ENCODE measurements around the gene RAD54L2. TPM values are rescaled to one million over a fixed set of nuclear protein-coding genes. Genes with fewer than 3 reads are reported as not detected.
"Not testable (repeated sequence)": the region's sequence is repeated elsewhere in the genome, so short reads cannot be mapped to it uniquely, and the experiment has no call there.

Gene RAD54L2
- total and polyA plus RNA-seq, 2 donors = 3.8 to 8.8 TPM

- H3K27ac ChIP-seq (ENCODE audit: low read depth in 1 of 2, low read length in 1 of 2) = peak overlapping the region; percentile 36 to 79
- DNase-seq (ENCODE audit: low read depth in 6 of 9, low spot score in 9 of 9) = peak in 2 of 9 donors; percentile 13 to 35
- peak overlapping the region; percentile 88 to 99 for H3K4me3 ChIP-seq (ENCODE audit: low read length in 2 of 2)
- no peaks in the 10 kb centered on the region for H3K27me3 ChIP-seq (ENCODE audit: control insufficient read depth in 2 of 2, insufficient read depth in 1 of 2, low read length in 1 of 2)
- H3K4me1 ChIP-seq (ENCODE audit: control insufficient read depth in 2 of 2, insufficient read depth in 2 of 2, low read length in 2 of 2) = peaks cover 3 to 13% of the 10 kb centered on the region in 2 donors
- WGBS = 6% methylated on average over 7 of the region's 7 CpGs
- H3K9me3 ChIP-seq (ENCODE audit: control insufficient read depth in 2 of 2, insufficient read depth in 1 of 2, low read length in 1 of 2) = no peaks in the 10 kb centered on the region
- H3K36me3 ChIP-seq (ENCODE audit: control insufficient read depth in 2 of 2, insufficient read depth in 2 of 2, low read length in 1 of 2) = peaks cover 0 to 3% of the 10 kb centered on the region in 2 donors
Observed at GRCh38 chr3:51538115-51538458, 432 bp upstream of the RAD54L2 start.

- Histone ChIP-seq H3K4me1 (ENCODE audit: control insufficient read depth in 2 of 2, insufficient read depth in 2 of 2, low read length in 2 of 2) (peaks cover 3 to 13% of the 10 kb centered on the region in 2 donors), H3K4me3 (ENCODE audit: low read length in 2 of 2) (peak overlapping the region; percentile 88 to 99), H3K27ac (ENCODE audit: low read depth in 1 of 2, low read length in 1 of 2) (peak overlapping the region; percentile 33 to 40), H3K9me3 (ENCODE audit: control insufficient read depth in 2 of 2, insufficient read depth in 1 of 2, low read length in 1 of 2) (no peaks in the 10 kb centered on the region), H3K36me3 (ENCODE audit: control insufficient read depth in 2 of 2, insufficient read depth in 2 of 2, low read length in 1 of 2) (peaks cover 0 to 3% of the 10 kb centered on the region in 2 donors), H3K27me3 (ENCODE audit: control insufficient read depth in 2 of 2, insufficient read depth in 1 of 2, low read length in 1 of 2) (no peaks in the 10 kb centered on the region)
- 8% methylated on average over 11 of the region's 11 CpGs for WGBS
- DNase-seq (ENCODE audit: low read depth in 6 of 9, low spot score in 9 of 9) = peak in 2 of 9 donors; percentile 12 to 34
Observed at GRCh38 chr3:51539291-51539941, 897 bp downstream of the RAD54L2 start.

- peaks cover 3 to 10% of the 10 kb centered on the region in 2 donors for H3K36me3 ChIP-seq (ENCODE audit: control insufficient read depth in 2 of 2, insufficient read depth in 2 of 2, low read length in 1 of 2)
- H3K9me3 ChIP-seq (ENCODE audit: control insufficient read depth in 2 of 2, insufficient read depth in 1 of 2, low read length in 1 of 2); H3K27me3 ChIP-seq (ENCODE audit: control insufficient read depth in 2 of 2, insufficient read depth in 1 of 2, low read length in 1 of 2); H3K4me3 ChIP-seq (ENCODE audit: low read length in 2 of 2); H3K27ac ChIP-seq (ENCODE audit: low read depth in 1 of 2, low read length in 1 of 2); DNase-seq (ENCODE audit: low read depth in 6 of 9, low spot score in 9 of 9): not testable (repeated sequence)
- whole genome bisulfite sequencing = 98% methylated on average over 11 of the region's 11 CpGs
- peaks cover 3 to 13% of the 10 kb centered on the region in 2 donors for H3K4me1 ChIP-seq (ENCODE audit: control insufficient read depth in 2 of 2, insufficient read depth in 2 of 2, low read length in 2 of 2)
Observed at GRCh38 chr3:51542596-51542995, 4.1 kb downstream of the RAD54L2 start.

GRCh38 chr3:51544011-51544775 lies 5.7 kb downstream of the RAD54L2 start:
- H3K4me1 ChIP-seq (ENCODE audit: control insufficient read depth in 2 of 2, insufficient read depth in 2 of 2, low read length in 2 of 2) = peaks cover 0 to 5% of the 10 kb centered on the region in 2 donors
- no peak overlapping the region for H3K27ac ChIP-seq (ENCODE audit: low read depth in 1 of 2, low read length in 1 of 2)
- no peaks in the 10 kb centered on the region for H3K9me3 ChIP-seq (ENCODE audit: control insufficient read depth in 2 of 2, insufficient read depth in 1 of 2, low read length in 1 of 2)
- no peak for DNase-seq (ENCODE audit: low read depth in 6 of 9, low spot score in 9 of 9)
- no peak overlapping the region for H3K4me3 ChIP-seq (ENCODE audit: low read length in 2 of 2)
- no peaks in the 10 kb centered on the region for H3K27me3 ChIP-seq (ENCODE audit: control insufficient read depth in 2 of 2, insufficient read depth in 1 of 2, low read length in 1 of 2)
- H3K36me3 ChIP-seq (ENCODE audit: control insufficient read depth in 2 of 2, insufficient read depth in 2 of 2, low read length in 1 of 2) = peaks cover 3 to 13% of the 10 kb centered on the region in 2 donors
- 95% methylated on average over 3 of the region's 3 CpGs for WGBS

GRCh38 chr3:51547274-51547673 lies 8.8 kb downstream of the RAD54L2 start:
- H3K9me3 ChIP-seq (ENCODE audit: control insufficient read depth in 2 of 2, insufficient read depth in 1 of 2, low read length in 1 of 2) = no peaks in the 10 kb centered on the region
- no peaks in the 10 kb centered on the region for H3K27me3 ChIP-seq (ENCODE audit: control insufficient read depth in 2 of 2, insufficient read depth in 1 of 2, low read length in 1 of 2)
- no peak overlapping the region for H3K4me3 ChIP-seq (ENCODE audit: low read length in 2 of 2)
- no peaks in the 10 kb centered on the region for H3K4me1 ChIP-seq (ENCODE audit: control insufficient read depth in 2 of 2, insufficient read depth in 2 of 2, low read length in 2 of 2)
- WGBS = 98% methylated on average over 6 of the region's 6 CpGs
- DNase-seq (ENCODE audit: low read depth in 6 of 9, low spot score in 9 of 9) = no peak
- H3K27ac ChIP-seq (ENCODE audit: low read depth in 1 of 2, low read length in 1 of 2) = no peak overlapping the region
- peaks cover 10 to 11% of the 10 kb centered on the region in 2 donors for H3K36me3 ChIP-seq (ENCODE audit: control insufficient read depth in 2 of 2, insufficient read depth in 2 of 2, low read length in 1 of 2)

GRCh38 chr3:51549311-51549710 lies 10.8 kb downstream of the RAD54L2 start:
- WGBS = 96% methylated on average over 10 of the region's 10 CpGs
- no peak for DNase-seq (ENCODE audit: low read depth in 6 of 9, low spot score in 9 of 9)
- H3K4me3 ChIP-seq (ENCODE audit: low read length in 2 of 2) = no peak overlapping the region
- H3K4me1 ChIP-seq (ENCODE audit: control insufficient read depth in 2 of 2, insufficient read depth in 2 of 2, low read length in 2 of 2) = no peaks in the 10 kb centered on the region
- H3K27ac ChIP-seq (ENCODE audit: low read depth in 1 of 2, low read length in 1 of 2) = no peak overlapping the region
- no peaks in the 10 kb centered on the region for H3K9me3 ChIP-seq (ENCODE audit: control insufficient read depth in 2 of 2, insufficient read depth in 1 of 2, low read length in 1 of 2)
- H3K36me3 ChIP-seq (ENCODE audit: control insufficient read depth in 2 of 2, insufficient read depth in 2 of 2, low read length in 1 of 2) = peaks cover 11 to 21% of the 10 kb centered on the region in 2 donors
- H3K27me3 ChIP-seq (ENCODE audit: control insufficient read depth in 2 of 2, insufficient read depth in 1 of 2, low read length in 1 of 2) = no peaks in the 10 kb centered on the region

- H3K36me3 ChIP-seq (ENCODE audit: control insufficient read depth in 2 of 2, insufficient read depth in 2 of 2, low read length in 1 of 2) = peaks cover 7 to 19% of the 10 kb centered on the region in 2 donors
- no peak for DNase-seq (ENCODE audit: low read depth in 6 of 9, low spot score in 9 of 9)
- H3K9me3 ChIP-seq (ENCODE audit: control insufficient read depth in 2 of 2, insufficient read depth in 1 of 2, low read length in 1 of 2) = no peaks in the 10 kb centered on the region
- H3K4me1 ChIP-seq (ENCODE audit: control insufficient read depth in 2 of 2, insufficient read depth in 2 of 2, low read length in 2 of 2) = no peaks in the 10 kb centered on the region
- 99% methylated on average over 8 of the region's 8 CpGs for WGBS
- no peak overlapping the region for H3K4me3 ChIP-seq (ENCODE audit: low read length in 2 of 2)
- H3K27ac ChIP-seq (ENCODE audit: low read depth in 1 of 2, low read length in 1 of 2) = no peak overlapping the region
- H3K27me3 ChIP-seq (ENCODE audit: control insufficient read depth in 2 of 2, insufficient read depth in 1 of 2, low read length in 1 of 2) = no peaks in the 10 kb centered on the region
Observed at GRCh38 chr3:51550080-51550819, 11.7 kb downstream of the RAD54L2 start.

GRCh38 chr3:51557993-51558392 lies 19.5 kb downstream of the RAD54L2 start:
- 98% methylated on average over 5 of the region's 5 CpGs for WGBS
- peaks cover 4 to 12% of the 10 kb centered on the region in 2 donors for H3K36me3 ChIP-seq (ENCODE audit: control insufficient read depth in 2 of 2, insufficient read depth in 2 of 2, low read length in 1 of 2)
- no peaks in the 10 kb centered on the region for H3K9me3 ChIP-seq (ENCODE audit: control insufficient read depth in 2 of 2, insufficient read depth in 1 of 2, low read length in 1 of 2)
- no peak overlapping the region for H3K27ac ChIP-seq (ENCODE audit: low read depth in 1 of 2, low read length in 1 of 2)
- no peaks in the 10 kb centered on the region for H3K27me3 ChIP-seq (ENCODE audit: control insufficient read depth in 2 of 2, insufficient read depth in 1 of 2, low read length in 1 of 2)
- no peak overlapping the region for H3K4me3 ChIP-seq (ENCODE audit: low read length in 2 of 2)
- DNase-seq (ENCODE audit: low read depth in 6 of 9, low spot score in 9 of 9) = no peak
- H3K4me1 ChIP-seq (ENCODE audit: control insufficient read depth in 2 of 2, insufficient read depth in 2 of 2, low read length in 2 of 2) = no peaks in the 10 kb centered on the region

GRCh38 chr3:51559411-51559888 lies 20.9 kb downstream of the RAD54L2 start:
- no peaks in the 10 kb centered on the region for H3K4me1 ChIP-seq (ENCODE audit: control insufficient read depth in 2 of 2, insufficient read depth in 2 of 2, low read length in 2 of 2)
- WGBS = 72% methylated on average over 4 of the region's 4 CpGs
- no peaks in the 10 kb centered on the region for H3K27me3 ChIP-seq (ENCODE audit: control insufficient read depth in 2 of 2, insufficient read depth in 1 of 2, low read length in 1 of 2)
- no peak overlapping the region for H3K4me3 ChIP-seq (ENCODE audit: low read length in 2 of 2)
- peak in 1 of 9 donors; percentile 20 for DNase-seq (ENCODE audit: low read depth in 6 of 9, low spot score in 9 of 9)
- no peak overlapping the region for H3K27ac ChIP-seq (ENCODE audit: low read depth in 1 of 2, low read length in 1 of 2)
- peaks cover 4% of the 10 kb centered on the region in 2 donors for H3K36me3 ChIP-seq (ENCODE audit: control insufficient read depth in 2 of 2, insufficient read depth in 2 of 2, low read length in 1 of 2)
- H3K9me3 ChIP-seq (ENCODE audit: control insufficient read depth in 2 of 2, insufficient read depth in 1 of 2, low read length in 1 of 2) = no peaks in the 10 kb centered on the region

Measured in thymus (tissue), 11 donors.